K562 (cell line): ENCODE results near the gene ELOF1. TPM values are rescaled to one million over a fixed set of nuclear protein-coding genes. Genes with fewer than 3 reads are reported as not detected.

Experiments used
- BDP1 ChIP-seq: IDR thresholded peaks from 3 replicates; pipeline ENCODE4 v1.6.1; 2011; ENCODE audit not compliant: insufficient read length, insufficient read depth
- C11orf30 ChIP-seq: fragments of 450-650 bp; IDR thresholded peaks from 2 replicates; pipeline ENCODE4 v1.6.1; 2016; ENCODE audit warnings: low read depth, mild to moderate bottlenecking
- CEBPG ChIP-seq, 3 experiments: fragments of 200-800 bp in 1 of 3; sonication (Bioruptor generic) in 1 of 3; sonication (generic) in 1 of 3; formaldehyde crosslinking in 1 of 3; IDR thresholded peaks in 2 of 3; conservative IDR thresholded peaks in 1 of 3; 2 replicates each; pipeline versions ENCODE4 v1.6.1 to v1.8.0; 2016 to 2022; ENCODE audit warnings: missing compliant biosample characterization in 2 of 3, missing genetic modification characterization in 2 of 3, mild to moderate bottlenecking in 1 of 3, missing genetic modification reagents in 1 of 3
- CEBPZ ChIP-seq: fragments of 150-350 bp; IDR thresholded peaks from 2 replicates; pipeline ENCODE4 v1.6.1; 2014; ENCODE audit warnings: low read depth, mild to moderate bottlenecking, low read length, borderline replicate concordance
- DPF2 ChIP-seq: fragments of 450-650 bp; IDR thresholded peaks from 2 replicates; pipeline ENCODE4 v1.6.1; 2016
- FIP1L1 ChIP-seq: fragments of 200-400 bp; formaldehyde crosslinking; IDR thresholded peaks from 2 replicates; pipeline ENCODE4 v1.6.1; 2018; ENCODE audit warnings: mild to moderate bottlenecking, low read depth, low read length; ENCODE audit not compliant: poor library complexity, severe bottlenecking
- JUN ChIP-seq, 2 experiments: sonication (generic) in 1 of 2; formaldehyde crosslinking in 1 of 2; IDR thresholded peaks; 2 replicates each; pipeline versions ENCODE4 v1.6.1 to v1.8.0; 2012 to 2022; ENCODE audit warnings: borderline replicate concordance in 2 of 2, mild to moderate bottlenecking in 2 of 2, improper control_type of control experiment in 1 of 2, low read depth in 1 of 2, low read length in 1 of 2, missing genetic modification reagents in 1 of 2
- KDM1A ChIP-seq, 2 experiments: fragments of 450-650 bp; IDR thresholded peaks; 2 replicates each; pipeline ENCODE4 v1.6.1; 2016; ENCODE audit warnings: mild to moderate bottlenecking in 2 of 2
- MXD1 ChIP-seq: fragments of 250-450 bp; sonication (Bioruptor Pico); IDR thresholded peaks from 2 replicates; pipeline ENCODE4 v1.8.0; 2021; ENCODE audit warnings: borderline replicate concordance, mild to moderate bottlenecking, moderate library complexity; ENCODE audit not compliant: poor library complexity, severe bottlenecking
- MXI1 ChIP-seq: IDR thresholded peaks from 2 replicates; pipeline ENCODE4 v1.6.1; 2011; ENCODE audit warnings: low read depth, mild to moderate bottlenecking, improper control_type of control experiment, low read length
- PRDM10 ChIP-seq: fragments of 450-650 bp; IDR thresholded peaks from 2 replicates; pipeline ENCODE4 v1.6.1; 2018; ENCODE audit not compliant: partially characterized antibody
- SIX5 ChIP-seq, 2 experiments: IDR thresholded peaks; 2 replicates each; pipeline ENCODE4 v1.6.1; 2011; ENCODE audit warnings: low read length in 2 of 2, borderline replicate concordance in 1 of 2, low read depth in 1 of 2, mild to moderate bottlenecking in 1 of 2, moderate library complexity in 1 of 2; ENCODE audit not compliant: insufficient read depth in 1 of 2
- SRF ChIP-seq, 2 experiments: fragments of 250-450, 450-650 bp in 1 of 2; sonication (Bioruptor Pico) in 1 of 2; sonication (generic) in 1 of 2; formaldehyde crosslinking; IDR thresholded peaks; 2 replicates each; pipeline versions ENCODE4 v1.5.0 to v1.5.1; 2020 to 2022; ENCODE audit warnings: mild to moderate bottlenecking in 1 of 2, missing genetic modification reagents in 1 of 2
- TAF1 ChIP-seq: IDR thresholded peaks from 2 replicates; pipeline ENCODE4 v1.6.1; 2011; ENCODE audit warnings: mild to moderate bottlenecking, low read length, moderate library complexity; ENCODE audit not compliant: insufficient read depth, control insufficient read depth, severe bottlenecking; ENCODE audit errors: extremely low read depth
- TGIF2 ChIP-seq: sonication (generic); formaldehyde crosslinking; IDR thresholded peaks from 2 replicates; pipeline ENCODE4 v1.8.1; 2022; ENCODE audit warnings: mild to moderate bottlenecking, missing genetic modification reagents, moderate library complexity
- ZNF766 ChIP-seq: fragments of 200-800 bp; sonication (Bioruptor generic); conservative IDR thresholded peaks from 2 replicates; pipeline ENCODE4 v1.6.1; 2016; ENCODE audit warnings: missing genetic modification characterization, missing compliant biosample characterization
- polyA plus RNA-seq, 8 experiments: library from polyadenylated mRNA; depleted of rRNA in 4 of 8; stranded (reverse) in 5 of 8; unstranded in 3 of 8; fragments of >200 nt; fragmentation: Nextera tagmentation in 2 of 8; fragmentation: Illumina TruSeq in 1 of 8; extraction: Ambion mirVana in 2 of 8; extraction: Trizol in 1 of 8; gene quantifications; 2 replicates each; pipeline versions ENCODE4 v1.2.1 to v1.2.3, GENCODE V29; 2011 to 2014; ENCODE audit warnings: inconsistent platforms in 1 of 8, missing spikeins in 1 of 8
- total RNA-seq, 7 experiments: library from RNA; depleted of rRNA in 6 of 7; stranded (reverse); fragments of >200 nt in 6 of 7; fragmentation: Illumina TruSeq in 2 of 7; extraction: Trizol in 2 of 7; gene quantifications; 2 replicates each; pipeline versions ENCODE4 v1.2.1 to v1.2.3, GENCODE V29; 2011 to 2021; ENCODE audit warnings: low replicate concordance in 1 of 7

ELOF1 gene
- total and polyA plus RNA-seq, 9 of the 15 experiments (the other 6 are each of a cell fraction or from before 2014, with no cell fraction given): 16.7 to 147 (median 74.2) TPM

- TF ChIP-seq MXD1 (CRISPR knock-in tag) (peak; percentile 92), MXI1 (peak; percentile 73), DPF2 (peak; percentile 36; the same call in 1 of the 2 replicates), KDM1A (IDR thresholded peaks at IDR 0.05) (peak; percentile 34 to 56), ZNF766 (CRISPR knock-in tag) (peak; percentile 18; the same call in 1 of the 2 replicates), TGIF2 (CRISPR knock-in tag) (peak; percentile 98), C11orf30 (peak; percentile 97), SRF (CRISPR knock-in tag; IDR thresholded peaks at IDR 0.05) (peak in 1 of 2 experiments; percentile 93; a peak in 1 of 4 replicates), CEBPG (CRISPR knock-in tag; IDR thresholded peaks at IDR 0.05) (peak; percentile 54; the same call in 1 of the 2 replicates), CEBPG (tag; conservative IDR thresholded peaks at IDR 0.05 in 1 of 2, IDR thresholded peaks at IDR 0.05 in 1 of 2) (peak; percentile 66 to 78; a peak in 3 of 4 replicates), FIP1L1 (peak; percentile 81), SIX5 (IDR thresholded peaks at IDR 0.05; ENCODE audit: borderline replicate concordance in 1 of 2, insufficient read depth in 1 of 2, low read depth in 1 of 2, low read length in 2 of 2) (peak in 1 of 2 experiments; percentile 5; a peak in 1 of 4 replicates), BDP1 (no peak), PRDM10 (peak; percentile 62), JUN (IDR thresholded peaks at IDR 0.05; ENCODE audit: borderline replicate concordance, low read depth, low read length) (peak; percentile 6; the same call in 1 of the 2 replicates), JUN (CRISPR knock-in tag; IDR thresholded peaks at IDR 0.05; ENCODE audit: borderline replicate concordance) (0 out of 2 replicates have a peak, but pooled peaks have one; percentile 64), TAF1 (peak; percentile 74), CEBPZ (peak; percentile 46; the same call in 1 of the 2 replicates)
Observed at GRCh38 chr19:11528551-11529341, 30.3 kb downstream of the ELOF1 start, which contains the start of gene ECSIT (continued).
